ENCODE measurements around the gene TBC1D14.
"Not testable (repeated sequence)": the region's sequence is repeated elsewhere in the genome, so short reads cannot be mapped to it uniquely, and the experiment has no call there.

The TBC1D14 gene

GRCh38 chr4:6890358-6890757 lies 19.3 kb upstream of the TBC1D14 start:
- DNase-seq (ENCODE audit: low spot score), result no peak

GRCh38 chr4:6890971-6891370 lies 18.7 kb upstream of the TBC1D14 start:
- DNase-seq (ENCODE audit: low spot score), result not testable (repeated sequence)

- DNase-seq (ENCODE audit: low spot score), result no peak
Measured at GRCh38 chr4:6891436-6892170, 18.0 kb upstream of the TBC1D14 start.

GRCh38 chr4:6892190-6892908 lies 17.3 kb upstream of the TBC1D14 start:
- peak; percentile 51 for DNase-seq (ENCODE audit: low spot score)

- DNase-seq (ENCODE audit: low spot score), result no peak
Measured at GRCh38 chr4:6892909-6893202, 16.8 kb upstream of the TBC1D14 start.

GRCh38 chr4:6893449-6894085 lies 16.1 kb upstream of the TBC1D14 start:
- DNase-seq (ENCODE audit: low spot score), result peak; percentile 65

GRCh38 chr4:6894086-6894478 lies 15.5 kb upstream of the TBC1D14 start:
- DNase-seq (ENCODE audit: low spot score), result no peak

- no peak for DNase-seq (ENCODE audit: low spot score)
Measured at GRCh38 chr4:6894528-6895498, 14.8 kb upstream of the TBC1D14 start.

- no peak for DNase-seq (ENCODE audit: low spot score)
Measured at GRCh38 chr4:6896035-6896434, 13.6 kb upstream of the TBC1D14 start.

- DNase-seq (ENCODE audit: low spot score), result no peak
Measured at GRCh38 chr4:6898763-6899162, 10.9 kb upstream of the TBC1D14 start.

- no peak for DNase-seq (ENCODE audit: low spot score)
Measured at GRCh38 chr4:6900181-6900812, 9.3 kb upstream of the TBC1D14 start.

GRCh38 chr4:6900956-6901355 lies 8.7 kb upstream of the TBC1D14 start:
- no peak for DNase-seq (ENCODE audit: low spot score)

- no peak for DNase-seq (ENCODE audit: low spot score)
Measured at GRCh38 chr4:6901669-6902317, 7.8 kb upstream of the TBC1D14 start.

GRCh38 chr4:6902318-6903042 lies 7.1 kb upstream of the TBC1D14 start:
- no peak for DNase-seq (ENCODE audit: low spot score)

GRCh38 chr4:6905516-6906445 lies 3.8 kb upstream of the TBC1D14 start:
- DNase-seq (ENCODE audit: low spot score), result no peak

- not testable (repeated sequence) for DNase-seq (ENCODE audit: low spot score)
Measured at GRCh38 chr4:6906486-6906885, 3.1 kb upstream of the TBC1D14 start.

- peak; percentile 49 for DNase-seq (ENCODE audit: low spot score)
Measured at GRCh38 chr4:6907658-6908191, 1.9 kb upstream of the TBC1D14 start.

- no peak for DNase-seq (ENCODE audit: low spot score)
Measured at GRCh38 chr4:6908432-6909112, 1.1 kb upstream of the TBC1D14 start.

GRCh38 chr4:6909970-6910339 lies 329 bp downstream of the TBC1D14 start:
- no peak for DNase-seq (ENCODE audit: low spot score)

All from kidney tubule cell (primary cell).